Liver (tissue), 1 donor: ENCODE measurements around the gene EGFR.

ENCODE experiments used
- MAX ChIP-seq: IDR thresholded peaks from 2 replicates; pipeline ENCODE4 v1.6.1; 2016; ENCODE audit warnings: antibody characterized with exemption
- ZBTB33 ChIP-seq: IDR thresholded peaks from 2 replicates; pipeline ENCODE4 v1.6.1; 2016; ENCODE audit warnings: antibody characterized with exemption

GRCh38 chr7:55128693-55129394, 110.0 kb downstream of the EGFR start:
- TF ChIP-seq MAX (no peak), ZBTB33 (no peak)
